IPS DF 4.7 (cell line): ENCODE measurements around the gene FAHD1.
"Not testable (repeated sequence)": the region's sequence is repeated elsewhere in the genome, so short reads cannot be mapped to it uniquely, and the experiment has no call there.

ENCODE experiments used
- DNase-seq: peaks from one replicate; pipeline ENCODE4 v3.0.0-alpha.2; 2013; ENCODE audit warnings: low spot score; ENCODE audit errors: extremely low read depth

FAHD1 gene

GRCh38 chr16:1789643-1790045 lies 37.4 kb upstream of the FAHD1 start:
- DNase-seq: no peak

- DNase-seq: no peak
Measured at GRCh38 chr16:1790261-1790610, 36.8 kb upstream of the FAHD1 start.

GRCh38 chr16:1790611-1791255 lies 36.3 kb upstream of the FAHD1 start:
- DNase-seq: no peak

- DNase-seq: no peak
Measured at GRCh38 chr16:1791256-1791942, 35.6 kb upstream of the FAHD1 start.

- no peak for DNase-seq
Measured at GRCh38 chr16:1791943-1792812, 34.8 kb upstream of the FAHD1 start.

- DNase-seq: no peak
Measured at GRCh38 chr16:1792836-1793577, 34.0 kb upstream of the FAHD1 start.

GRCh38 chr16:1793578-1794220 lies 33.3 kb upstream of the FAHD1 start, which contains the start of gene IGFALS:
TSS of gene IGFALS (minus strand) at chr16:1793705. CDS start at chr16:1793652, 53 bp downstream.
- DNase-seq: no peak

- no peak for DNase-seq
Measured at GRCh38 chr16:1794221-1794871, 32.7 kb upstream of the FAHD1 start.

GRCh38 chr16:1794908-1795666 lies 31.9 kb upstream of the FAHD1 start:
- DNase-seq: no peak

- not testable (repeated sequence) for DNase-seq
Measured at GRCh38 chr16:1799263-1799662, 27.7 kb upstream of the FAHD1 start.

- DNase-seq: no peak
Measured at GRCh38 chr16:1800701-1801100, 26.3 kb upstream of the FAHD1 start.

GRCh38 chr16:1807626-1808025 lies 19.4 kb upstream of the FAHD1 start:
- DNase-seq: no peak

GRCh38 chr16:1808691-1809090 lies 18.3 kb upstream of the FAHD1 start:
- no peak for DNase-seq

GRCh38 chr16:1809281-1809801 lies 17.7 kb upstream of the FAHD1 start:
- no peak for DNase-seq

GRCh38 chr16:1810106-1810505 lies 16.9 kb upstream of the FAHD1 start:
- DNase-seq: no peak

- no peak for DNase-seq
Measured at GRCh38 chr16:1810536-1810935, 16.5 kb upstream of the FAHD1 start.

- DNase-seq: no peak
Measured at GRCh38 chr16:1812732-1813163, 14.3 kb upstream of the FAHD1 start.

- DNase-seq: no peak
Measured at GRCh38 chr16:1815461-1815860, 11.5 kb upstream of the FAHD1 start.
